GM03348 (cell line): Measurements from ENCODE around the gene HEG1.
A peak's percentile ranks its signal among the peaks of the same experiment; 100 is the strongest.

Experiments used
- DNase-seq: peaks from one replicate; pipeline ENCODE4 v3.0.0; 2012; ENCODE audit warnings: low spot score

The HEG1 gene

GRCh38 chr3:125069452-125069851 lies 13.7 kb upstream of the HEG1 start:
- DNase-seq: no peak

GRCh38 chr3:125068265-125068664 lies 12.5 kb upstream of the HEG1 start:
- DNase-seq: no peak

GRCh38 chr3:125067225-125067624 lies 11.4 kb upstream of the HEG1 start:
- DNase-seq: no peak

GRCh38 chr3:125062904-125063618 lies 7.3 kb upstream of the HEG1 start:
- DNase-seq: peak; percentile 87

- no peak for DNase-seq
Measured at GRCh38 chr3:125061646-125062045, 5.8 kb upstream of the HEG1 start.

GRCh38 chr3:125061170-125061569 lies 5.4 kb upstream of the HEG1 start:
- peak; percentile 37 for DNase-seq

- DNase-seq: no peak
Measured at GRCh38 chr3:125059488-125060245, 3.9 kb upstream of the HEG1 start.

GRCh38 chr3:125058959-125059358 lies 3.2 kb upstream of the HEG1 start:
- no peak for DNase-seq

- DNase-seq: no peak
Measured at GRCh38 chr3:125058529-125058928, 2.7 kb upstream of the HEG1 start.

- peak; percentile 64 for DNase-seq
Measured at GRCh38 chr3:125057186-125057850, 1.5 kb upstream of the HEG1 start.

- DNase-seq: peak; percentile 74
Measured at GRCh38 chr3:125055331-125055912, 375 bp downstream of the HEG1 start.

GRCh38 chr3:125054449-125055329 lies 1.1 kb downstream of the HEG1 start:
- DNase-seq: peak; percentile 53

GRCh38 chr3:125054062-125054448 lies 1.7 kb downstream of the HEG1 start:
- no peak for DNase-seq

- no peak for DNase-seq
Measured at GRCh38 chr3:125053304-125053699, 2.5 kb downstream of the HEG1 start.

- peak; percentile 78 for DNase-seq
Measured at GRCh38 chr3:125052624-125053303, 3.0 kb downstream of the HEG1 start.

- peak; percentile 67 for DNase-seq
Measured at GRCh38 chr3:125051715-125052581, 3.8 kb downstream of the HEG1 start.

GRCh38 chr3:125051205-125051604 lies 4.6 kb downstream of the HEG1 start:
- DNase-seq: no peak

GRCh38 chr3:125050488-125051090 lies 5.2 kb downstream of the HEG1 start:
- no peak for DNase-seq

- no peak for DNase-seq
Measured at GRCh38 chr3:125048282-125048681, 7.5 kb downstream of the HEG1 start.

GRCh38 chr3:125045965-125046364 lies 9.8 kb downstream of the HEG1 start:
- peak; percentile 76 for DNase-seq
